ENCODE data around the gene CCT8. TPM values are rescaled to one million over a fixed set of nuclear protein-coding genes. Genes with fewer than 3 reads are reported as not detected.

CCT8 gene
- 179 TPM for total RNA-seq

GRCh38 chr21:29073222-29074006 lies at the start of gene CCT8:
CCT8 (minus strand) TSS chr21:29073648; CDS start chr21:29073590, 58 bp downstream.

GRCh38 chr21:29024474-29025327 lies 48.7 kb downstream of the CCT8 start, which contains the start of gene USP16:
USP16 (plus strand) TSS chr21:29024668; CDS start chr21:29027914, 3,246 bp downstream.

Other genes with a start within 250 kb of the CCT8 start
- 46.4 TPM for gene LTN1, start 80.8 kb downstream of the CCT8 start, total RNA-seq
- 12.7 TPM for gene RWDD2B, start 54.3 kb downstream of the CCT8 start, total RNA-seq
- 34.8 TPM for gene USP16, start 49.0 kb downstream of the CCT8 start, total RNA-seq
- gene MAP3K7CL, start 57.0 kb upstream of the CCT8 start, total RNA-seq, result 2.8 TPM
- 144 TPM for gene BACH1, start 225.3 kb upstream of the CCT8 start, total RNA-seq

Data from diencephalon (tissue), 1 donor.